Caki2 (cell line): ENCODE results near the gene DHX16. TPM values are rescaled to one million over a fixed set of nuclear protein-coding genes. Genes with fewer than 3 reads are reported as not detected.

Source experiments
- DNase-seq: peaks from one replicate; pipeline ENCODE4 v3.0.0-alpha.2; 2015; ENCODE audit warnings: low read depth
- in situ Hi-C: cut with HindIII; loops from 2 replicates; pipeline ENCODE4 v1.10.0; 2016; ENCODE audit warnings: low sequenced_read_pairs, low pct_unique_long_range_greater_than_20kb, mixed read lengths
- total RNA-seq: library from RNA; depleted of rRNA; stranded (reverse); fragments of >200 nt; shearing (Covaris generic); gene quantifications from 2 replicates; pipeline ENCODE4 v1.2.3, GENCODE V29; 2014; ENCODE audit warnings: low replicate concordance

DHX16 gene
- total RNA-seq, 1 experiment from 2014 or later: 37.5 TPM

DNA sequence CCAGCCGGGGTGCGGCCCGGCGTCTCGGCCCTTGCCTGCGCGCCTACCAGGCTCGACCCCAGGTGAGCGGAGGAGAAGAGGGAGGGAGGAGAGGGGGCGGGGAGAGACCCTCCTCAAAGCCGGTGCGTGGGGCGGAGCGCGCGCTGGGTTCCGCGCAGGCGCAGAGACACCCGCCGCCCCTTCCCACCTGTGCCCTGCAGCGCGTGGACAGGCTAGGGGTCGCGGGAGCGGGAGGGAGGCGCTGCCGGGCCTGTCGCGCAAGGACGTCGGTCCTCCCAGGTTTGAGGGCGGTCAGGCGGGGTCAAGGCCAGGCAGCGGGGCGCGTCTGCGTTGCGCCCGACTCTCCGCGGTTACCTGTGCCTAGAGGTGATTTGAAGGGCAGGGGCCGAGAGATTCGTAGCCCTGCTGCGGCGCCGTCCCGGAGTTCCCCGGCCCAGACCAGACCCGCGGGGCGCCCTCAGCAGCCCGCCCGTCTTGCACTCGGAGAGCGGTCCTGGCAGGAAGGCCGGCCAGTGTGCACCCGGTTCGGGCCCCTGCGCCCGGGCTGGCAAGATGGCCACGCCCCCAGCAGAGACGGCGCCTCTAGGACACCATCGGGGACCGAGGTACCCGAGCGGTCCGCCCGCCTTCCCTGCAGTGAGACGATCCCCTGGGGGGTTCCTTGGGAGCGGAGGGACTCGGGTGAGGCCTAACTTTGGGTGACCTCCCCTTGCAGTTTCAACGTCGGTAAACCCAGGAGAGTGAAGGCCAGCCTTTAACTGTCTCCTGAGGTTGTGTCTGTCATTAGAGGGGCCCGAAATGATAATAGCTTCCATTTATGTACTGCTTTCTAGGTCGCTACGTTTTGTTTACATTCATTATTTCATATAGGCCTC, 25.3 kb downstream of the DHX16 start:
- in situ Hi-C loops: no loop called here
- DNase-seq: peak; percentile 76

DNA sequence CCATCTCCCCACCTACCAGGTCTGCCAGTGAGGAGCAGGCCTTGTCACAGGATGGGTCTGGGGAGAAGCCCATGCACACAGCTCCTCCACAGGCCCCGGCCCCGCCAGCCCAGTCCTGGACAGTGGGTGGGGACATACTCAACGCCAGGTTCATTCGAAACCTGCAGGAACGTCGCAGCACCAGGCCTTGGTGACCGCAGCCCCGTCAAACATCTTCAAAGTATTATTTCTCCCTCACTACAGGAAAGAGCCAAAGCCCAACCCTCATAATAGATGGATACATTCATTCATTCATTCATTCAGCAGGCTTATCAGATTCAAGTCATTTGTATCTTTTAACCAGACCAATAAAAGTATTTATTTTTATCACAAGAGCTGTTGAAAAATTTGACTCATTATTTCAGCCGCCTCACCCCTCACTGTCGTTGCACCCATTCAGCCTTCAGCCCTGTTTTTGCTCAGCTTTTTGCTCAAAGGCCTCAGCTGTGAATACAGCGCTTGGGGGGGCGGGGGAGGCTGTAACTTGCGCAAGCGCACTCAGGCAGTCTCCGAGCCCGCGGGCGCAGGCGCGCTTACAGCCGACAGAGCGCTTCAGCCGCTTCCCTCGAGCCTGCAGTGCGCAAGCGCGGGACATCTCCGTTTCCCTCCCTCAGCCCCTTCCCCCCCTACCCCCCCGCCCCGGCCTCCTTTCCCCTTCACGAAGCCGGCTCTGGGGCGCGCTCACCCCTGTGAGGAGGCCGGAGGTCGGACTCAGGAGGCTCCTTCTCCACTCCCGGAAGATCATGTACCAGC, 26.2 kb downstream of the DHX16 start, which contains the start of gene C6orf136:
C6orf136 (plus strand) TSS at position 684 of the 792 bp plus-strand sequence; CDS start at position 783, 99 bp downstream.
- DNase-seq: peak; percentile 78
- in situ Hi-C loops: no loop called here

DNA sequence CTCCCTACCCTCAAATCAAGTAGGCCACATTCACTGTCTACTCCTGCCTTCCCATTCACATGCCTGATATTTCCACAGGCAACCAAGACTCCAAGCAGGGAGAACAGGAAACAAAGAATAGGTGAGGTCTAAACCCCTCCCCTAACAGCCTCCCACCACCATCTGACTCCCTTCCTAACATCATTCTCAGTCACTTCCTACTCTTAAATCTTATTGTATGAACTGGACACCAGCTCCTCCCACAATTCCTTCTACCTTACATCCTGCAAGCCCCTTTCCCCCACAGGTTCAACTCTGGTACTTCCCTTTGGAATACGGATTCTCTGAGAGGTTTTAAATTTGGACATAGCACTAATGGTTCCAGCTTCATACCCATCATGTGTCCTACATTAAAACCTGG, 26.8 kb downstream of the DHX16 start:
- in situ Hi-C loops: no loop called here
- DNase-seq: no peak

DNA sequence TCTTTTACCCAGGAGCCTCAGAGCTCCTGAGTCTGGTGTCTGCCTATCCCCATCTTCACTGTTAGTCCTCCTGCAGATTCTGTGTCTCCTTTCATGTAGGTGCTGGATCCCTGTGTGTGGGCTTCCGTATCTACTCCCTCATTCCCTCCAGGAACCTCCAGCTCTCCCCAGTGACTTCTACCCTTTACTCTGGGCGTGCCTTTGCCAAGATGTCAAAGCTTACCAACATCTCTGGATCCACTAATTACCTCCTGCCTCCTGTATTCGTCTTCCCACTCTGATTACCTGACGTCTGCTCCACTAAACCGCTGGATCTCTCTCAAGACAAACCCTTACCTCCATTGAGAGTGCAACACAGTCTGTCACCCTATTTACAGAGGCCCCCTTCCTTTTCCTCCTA, 28.0 kb downstream of the DHX16 start:
- DNase-seq: no peak
- in situ Hi-C loops: no loop called here

DNA sequence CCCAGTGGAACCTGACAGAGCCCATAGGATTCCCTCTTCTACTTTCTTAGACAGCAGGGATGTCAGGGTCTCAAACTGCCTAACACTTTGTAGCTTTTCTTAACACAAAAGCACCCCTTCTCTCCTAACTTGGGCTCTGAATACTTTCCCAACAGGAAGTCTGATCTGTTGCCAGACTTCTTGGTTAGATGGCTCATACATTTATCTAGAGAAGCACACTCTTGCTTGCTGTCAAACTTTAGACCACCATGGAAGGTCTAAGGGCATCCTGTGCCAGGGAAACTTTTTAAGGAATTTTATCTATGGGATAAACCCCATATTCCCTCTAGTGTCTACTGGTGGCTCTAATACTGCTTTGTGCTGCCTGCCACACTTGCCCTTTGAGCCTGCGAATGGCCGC, 29.1 kb downstream of the DHX16 start:
- in situ Hi-C loops: no loop called here
- no peak for DNase-seq

DNA sequence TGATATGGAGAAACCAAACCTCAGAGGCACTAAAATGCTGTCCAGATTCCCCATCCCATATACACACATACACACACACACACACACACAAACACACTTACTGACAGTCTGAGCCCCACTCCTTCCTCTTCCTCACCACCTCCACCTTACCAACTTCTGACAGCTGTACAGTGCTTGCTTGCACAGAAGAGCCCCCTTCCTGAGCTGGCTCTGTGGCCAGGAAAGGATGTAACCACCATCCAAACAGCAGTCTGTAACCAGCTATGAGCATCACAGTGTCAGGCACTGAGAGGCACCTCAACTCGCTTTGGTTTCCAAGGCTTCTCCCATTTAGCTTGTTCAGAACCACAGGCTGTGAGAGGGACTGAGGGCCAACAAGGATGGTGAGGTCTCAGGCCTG, 31.8 kb downstream of the DHX16 start:
- DNase-seq: no peak
- in situ Hi-C loops: no loop called here

DNA sequence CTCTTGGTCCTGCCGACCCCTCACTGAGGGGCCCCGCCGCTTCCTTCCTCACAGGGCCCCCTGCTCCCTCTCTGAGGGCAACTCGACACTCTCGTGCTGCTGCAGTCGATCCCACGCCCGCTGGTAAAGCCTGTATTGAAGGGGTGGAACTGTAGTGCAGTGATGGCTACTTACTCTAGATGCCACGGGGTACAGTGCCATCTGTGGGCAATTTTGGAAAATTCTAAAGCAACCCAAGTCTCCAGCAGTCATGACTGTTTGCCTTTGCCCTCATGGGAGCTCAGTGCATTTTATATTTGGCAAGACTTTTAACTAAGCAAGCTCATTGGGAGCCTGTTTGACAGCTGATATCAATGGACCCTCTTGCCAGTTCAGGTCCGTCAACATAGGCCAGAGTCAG, 32.3 kb downstream of the DHX16 start:
- no peak for DNase-seq
- in situ Hi-C loops: no loop called here

DNA sequence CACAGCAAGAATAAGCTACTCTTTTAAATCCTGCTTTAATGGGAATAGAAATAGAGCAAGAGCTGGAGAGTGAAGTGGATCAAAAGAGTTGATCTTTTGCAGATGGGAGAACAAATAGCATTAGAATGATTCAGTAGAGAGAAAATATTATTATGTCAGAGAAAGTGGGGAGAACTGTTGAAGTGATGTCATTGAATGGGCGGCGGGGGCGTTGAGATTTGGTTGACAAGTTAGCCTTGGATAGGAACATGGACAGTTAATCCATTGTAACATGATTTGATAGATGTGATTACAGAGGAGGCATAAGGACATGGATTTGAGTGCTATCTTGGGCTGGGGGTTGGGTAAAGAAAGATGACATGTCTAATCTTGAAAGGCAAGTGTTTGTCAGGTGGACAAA, 37.0 kb downstream of the DHX16 start:
- in situ Hi-C loops: no loop called here
- DNase-seq: no peak

DNA sequence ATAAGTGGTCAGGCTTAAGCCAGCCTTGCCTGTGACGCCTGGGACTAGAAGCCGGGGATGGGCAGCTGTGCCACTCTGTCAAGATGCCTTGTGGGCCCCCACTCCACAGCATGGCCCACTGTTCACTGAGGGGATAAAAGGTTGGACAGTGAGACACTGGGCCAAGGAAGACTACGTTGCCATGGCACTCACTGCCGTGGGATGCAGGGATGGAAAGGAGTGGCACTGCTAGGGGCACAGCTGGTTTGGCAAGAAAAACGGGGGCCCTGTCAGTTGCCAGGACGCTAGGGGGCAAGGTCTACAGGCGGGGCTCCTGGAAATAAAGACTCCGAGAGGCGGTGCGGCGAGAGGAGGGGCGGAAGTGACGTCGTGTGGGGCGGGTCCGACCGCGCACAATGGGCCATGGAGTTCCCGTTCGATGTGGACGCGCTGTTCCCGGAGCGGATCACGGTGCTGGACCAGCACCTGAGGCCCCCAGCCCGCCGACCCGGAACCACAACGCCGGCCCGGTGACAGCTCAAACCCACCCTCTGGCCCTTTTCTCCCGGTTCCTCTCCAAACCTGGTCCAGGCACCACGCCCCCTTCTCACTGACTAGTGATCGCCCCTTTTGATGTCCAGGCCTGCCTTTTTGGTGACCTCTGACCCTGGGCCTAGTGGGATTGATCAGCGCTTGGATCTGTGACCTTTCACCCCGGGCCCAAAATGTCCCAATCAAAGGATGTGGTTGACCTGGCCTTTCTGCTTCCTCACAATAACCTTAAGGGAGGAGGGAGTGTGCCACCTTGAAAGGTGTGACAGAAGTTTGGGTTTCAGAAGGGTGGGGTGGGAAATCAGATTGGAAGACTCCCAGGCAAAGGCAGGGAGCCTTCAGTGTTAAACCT, 46.1 kb downstream of the DHX16 start, which contains the start of gene ATAT1:
ATAT1 (plus strand) TSS at position 391 of the 883 bp plus-strand sequence.
- peak; percentile 70 for DNase-seq
- in situ Hi-C loops: no loop called here

DNA sequence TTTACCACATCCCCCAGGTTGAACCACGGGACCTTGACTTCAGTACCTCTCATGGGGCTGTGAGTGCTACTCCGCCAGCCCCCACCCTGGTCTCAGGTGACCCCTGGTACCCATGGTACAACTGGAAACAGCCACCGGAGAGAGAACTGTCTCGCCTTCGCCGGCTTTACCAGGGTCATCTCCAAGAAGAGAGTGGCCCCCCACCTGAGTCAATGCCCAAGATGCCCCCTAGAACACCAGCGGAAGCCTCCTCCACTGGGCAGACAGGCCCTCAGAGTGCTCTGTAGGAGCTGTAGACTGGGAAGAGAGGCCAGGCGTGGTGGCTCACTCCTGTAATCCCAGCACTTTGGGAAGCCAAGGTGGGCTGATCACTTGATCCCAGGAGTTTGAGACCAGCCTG, 47.3 kb downstream of the DHX16 start:
- no peak for DNase-seq
- in situ Hi-C loops: no loop called here

DNA sequence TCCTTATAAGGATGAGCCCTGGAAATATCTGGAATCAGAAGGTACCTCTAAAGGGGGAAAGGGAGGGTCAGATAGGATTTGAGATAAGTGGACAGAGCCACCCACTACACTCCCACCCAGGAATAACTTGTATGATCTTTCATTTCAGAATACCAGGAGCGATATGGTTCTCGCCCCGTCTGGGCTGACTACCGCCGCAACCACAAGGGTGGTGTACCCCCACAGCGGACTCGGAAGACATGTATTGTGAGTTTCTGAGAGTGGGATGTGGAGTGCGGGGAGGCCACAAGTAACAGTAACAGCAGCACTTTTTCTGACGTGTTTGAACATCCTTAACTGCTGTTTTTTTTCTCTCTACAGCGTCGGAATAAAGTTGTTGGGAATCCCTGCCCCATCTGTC, 53.2 kb downstream of the DHX16 start:
- in situ Hi-C loops: no loop called here
- no peak for DNase-seq

DNA sequence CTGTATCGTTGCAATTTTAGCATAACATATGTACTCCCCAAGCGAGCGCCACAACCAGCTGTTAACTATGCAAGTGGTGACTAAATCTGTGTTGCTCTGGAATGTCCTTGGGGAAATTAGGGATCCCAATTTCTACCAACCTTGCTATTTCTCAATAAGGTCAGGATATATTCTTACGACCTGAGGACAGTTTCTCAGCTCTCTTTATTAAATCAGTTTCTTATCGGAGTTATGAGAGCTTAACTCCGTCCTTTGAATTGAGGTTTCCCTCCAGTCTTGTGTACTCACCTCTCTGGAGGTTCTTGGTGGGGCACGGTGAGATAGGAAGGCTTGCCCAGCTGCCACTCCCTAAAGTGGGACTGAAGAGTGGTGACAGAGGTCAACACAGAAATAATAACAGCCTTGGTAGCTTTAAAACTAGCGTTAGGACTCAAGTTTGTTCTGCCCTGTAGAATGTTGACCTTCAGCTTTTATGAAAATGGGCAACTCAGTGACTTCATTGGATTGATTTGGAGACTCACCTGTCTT, 54.5 kb downstream of the DHX16 start:
- in situ Hi-C loops: no loop called here
- DNase-seq: no peak

DNA sequence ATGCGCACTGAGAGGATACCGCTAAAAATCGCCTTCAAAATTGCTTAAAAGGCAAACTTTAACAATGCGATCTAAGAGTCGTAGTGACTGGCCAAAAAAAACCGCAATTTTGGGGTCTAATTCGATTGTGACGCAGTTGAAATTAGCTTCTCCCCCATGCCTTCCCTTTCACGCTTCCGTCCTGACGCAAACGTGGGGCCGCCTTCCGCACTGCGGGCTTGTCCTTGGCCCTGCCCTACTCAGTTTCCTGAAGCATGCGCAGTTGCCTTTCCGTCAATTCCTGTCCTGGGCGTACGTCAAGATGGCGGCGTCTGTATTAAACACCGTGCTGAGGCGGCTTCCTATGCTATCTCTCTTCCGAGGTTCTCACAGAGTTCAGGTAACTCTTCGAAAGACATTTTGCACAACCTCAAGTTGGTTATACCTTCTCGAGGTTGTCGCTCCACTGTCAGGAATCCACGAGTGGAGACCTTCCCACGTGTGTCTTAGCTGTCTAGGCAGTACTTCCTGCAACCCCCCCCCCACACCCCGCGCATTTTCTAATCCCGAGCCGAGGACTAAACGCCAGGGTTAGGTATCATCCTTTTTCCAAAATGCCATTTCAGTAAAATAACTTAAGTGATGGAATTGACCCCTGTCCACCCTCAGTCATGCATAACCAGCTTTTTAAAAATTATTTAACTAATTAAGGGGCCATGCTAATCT, 55.1 kb downstream of the DHX16 start, which contains the start of gene MRPS18B:
MRPS18B (plus strand) TSS at position 276 of the 705 bp plus-strand sequence; CDS start at position 302, 26 bp downstream.
- in situ Hi-C loops: no loop called here

DNA sequence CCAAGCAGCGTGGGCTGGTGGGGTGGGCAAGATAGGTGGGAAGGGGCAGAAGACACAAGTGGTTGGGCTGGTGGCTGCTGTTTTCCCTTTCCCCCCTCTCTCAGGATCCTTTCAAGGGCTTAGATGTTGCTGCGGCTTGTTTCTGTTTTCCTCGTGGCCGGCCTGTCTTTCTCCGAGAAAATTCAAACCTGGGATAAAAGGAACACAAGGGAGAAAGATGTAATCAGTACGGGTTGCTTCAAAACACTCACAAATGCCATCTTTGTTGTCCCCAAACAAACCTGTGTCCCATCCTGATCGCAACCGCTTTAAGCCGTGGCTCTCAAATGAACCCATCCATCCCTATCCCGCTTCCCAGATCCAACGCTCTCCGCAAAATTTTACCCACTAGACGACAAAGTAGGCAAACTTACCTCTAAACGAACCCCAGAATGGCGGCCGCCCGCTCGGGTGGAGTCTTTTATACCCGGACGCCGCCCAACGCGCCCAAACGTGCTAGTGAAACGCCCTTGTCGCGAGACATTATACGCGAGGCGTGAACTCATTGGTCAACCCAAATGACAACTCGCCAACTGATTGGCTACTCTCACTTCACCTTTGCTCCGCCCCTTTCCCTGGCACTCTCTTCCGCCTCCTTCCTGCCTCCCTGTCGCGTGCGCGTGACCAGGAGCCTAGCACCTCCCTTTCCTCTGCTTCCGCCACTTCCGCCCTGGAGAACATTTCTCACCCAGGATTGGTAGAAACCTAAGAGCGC, 55.8 kb downstream of the DHX16 start, which contains the start of gene PPP1R10:
PPP1R10 (minus strand) TSS at position 433 of the 754 bp plus-strand sequence. CDS start 7,299 bp downstream, outside the sequence.
- peak; percentile 100 for DNase-seq
- in situ Hi-C loops: no loop called here

More for the DNA sequence above, 55.1 kb downstream of the DHX16 start, which contains the start of gene MRPS18B:
- peak; percentile 98 for DNase-seq

DNA sequence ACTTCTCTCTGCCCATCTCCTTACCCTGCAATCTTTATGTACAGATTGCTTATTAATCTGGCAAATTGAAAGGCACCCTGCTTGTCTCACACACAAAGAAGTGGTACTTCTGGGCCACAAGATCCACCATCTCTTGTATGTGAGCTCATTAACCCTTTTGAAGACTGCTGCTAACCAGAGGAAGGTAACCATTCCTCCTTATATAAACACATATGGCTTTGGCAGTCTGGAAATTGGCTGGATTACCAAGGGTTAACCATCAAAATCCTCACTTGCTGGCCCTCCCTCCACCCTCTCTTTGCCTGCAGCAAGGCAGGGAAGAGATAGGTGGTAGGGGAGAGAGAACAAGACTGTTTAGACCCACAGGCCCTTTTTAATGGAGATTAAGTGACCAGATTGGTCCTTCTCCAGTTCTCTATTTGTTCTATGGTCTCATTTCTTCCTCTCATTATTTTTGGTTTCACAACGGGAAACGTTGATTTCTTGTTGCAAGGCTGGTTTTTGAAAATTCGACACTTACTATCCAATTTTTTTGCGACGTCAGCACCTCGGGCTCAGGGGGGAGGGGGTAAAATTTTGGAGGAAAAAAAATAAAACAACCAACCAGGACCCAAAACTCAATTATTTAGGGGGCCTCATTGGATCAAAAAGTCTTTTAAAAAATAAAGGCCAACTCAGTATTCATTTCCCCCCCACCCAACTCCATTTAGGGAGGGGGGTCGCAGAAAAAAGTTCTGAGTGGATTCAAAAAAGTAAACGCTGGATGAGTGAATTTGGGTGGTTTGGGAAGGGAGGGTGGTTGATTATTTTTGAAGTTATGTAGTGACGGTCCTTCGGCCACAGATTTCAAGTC, 56.6 kb downstream of the DHX16 start:
- DNase-seq: peak; percentile 62
- in situ Hi-C loops: no loop called here
